Measurements from ENCODE around the gene MNT.

DNA sequence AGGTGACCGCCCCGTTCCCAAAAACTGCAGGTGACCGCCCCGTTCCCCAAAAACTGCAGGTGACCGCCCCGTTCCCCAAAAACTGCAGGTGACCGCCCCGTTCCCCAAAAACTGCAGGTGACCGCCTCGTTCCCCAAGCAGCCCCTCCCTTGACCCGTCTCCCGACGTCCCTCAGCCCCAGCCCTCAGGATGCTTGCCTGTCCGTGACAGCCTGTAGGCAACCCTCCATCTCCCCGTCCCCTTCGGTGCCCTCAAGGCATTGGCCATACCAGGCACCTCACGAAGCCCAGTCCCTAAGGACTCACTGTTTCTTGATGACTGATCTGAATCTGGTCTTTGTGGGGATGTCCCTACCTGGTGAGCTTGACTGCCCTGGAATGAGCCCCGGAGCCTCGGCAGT lies 38.4 kb downstream of the MNT start:
- TF ChIP-seq GATA2 (IDR thresholded peaks at IDR 0.05; ENCODE audit: low read depth, low read length) (no peak), GATA3 (IDR thresholded peaks at IDR 0.05; ENCODE audit: low read depth, low read length) (no peak)

All from SH-SY5Y (cell line).